Measurements from ENCODE around the gene IL19.

Gene IL19

DNA sequence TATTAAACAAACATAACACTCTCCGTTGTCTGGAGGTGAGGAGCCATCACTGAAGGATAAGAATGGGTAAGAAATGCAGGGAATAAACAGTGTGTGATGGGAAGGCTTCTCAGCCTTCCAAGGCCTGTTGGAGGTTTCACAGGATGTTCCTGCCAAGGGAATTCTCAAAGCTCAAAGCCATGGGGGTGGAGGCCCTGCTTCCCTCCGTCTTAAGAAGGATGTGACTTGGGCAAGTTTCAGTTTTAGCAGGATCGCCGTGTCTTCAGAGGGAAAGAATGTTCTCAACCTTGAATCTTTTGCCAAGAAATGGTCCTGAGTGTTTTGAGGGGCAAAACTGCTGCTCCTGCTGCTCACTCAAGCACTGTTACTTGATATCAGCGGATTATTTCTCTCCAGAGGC lies 53.2 kb downstream of the IL19 start:
- Mint-ChIP-seq H3K27ac (no peak overlapping the region), H3K36me3 (no peaks in the 10 kb centered on the region), H3K4me1 (peaks cover 26% of the 10 kb centered on the region), H3K27me3 (no peaks in the 10 kb centered on the region), H3K4me3 (no peak overlapping the region), H3K9me3 (no peaks in the 10 kb centered on the region)

GRCh38 chr1:206824331-206824730 lies 53.8 kb downstream of the IL19 start:
- no peaks in the 10 kb centered on the region for H3K27me3 Mint-ChIP-seq
- no peaks in the 10 kb centered on the region for H3K9me3 Mint-ChIP-seq
- H3K36me3 Mint-ChIP-seq = no peaks in the 10 kb centered on the region
- H3K4me3 Mint-ChIP-seq = no peak overlapping the region
- peaks cover 32% of the 10 kb centered on the region for H3K4me1 Mint-ChIP-seq
- no peak overlapping the region for H3K27ac Mint-ChIP-seq

- Mint-ChIP-seq H3K4me1 (peaks cover 48% of the 10 kb centered on the region), H3K27me3 (no peaks in the 10 kb centered on the region), H3K36me3 (no peaks in the 10 kb centered on the region)
These were observed 55.8 kb downstream of the IL19 start for GRCh38 chr1:206826394-206826793.

DNA sequence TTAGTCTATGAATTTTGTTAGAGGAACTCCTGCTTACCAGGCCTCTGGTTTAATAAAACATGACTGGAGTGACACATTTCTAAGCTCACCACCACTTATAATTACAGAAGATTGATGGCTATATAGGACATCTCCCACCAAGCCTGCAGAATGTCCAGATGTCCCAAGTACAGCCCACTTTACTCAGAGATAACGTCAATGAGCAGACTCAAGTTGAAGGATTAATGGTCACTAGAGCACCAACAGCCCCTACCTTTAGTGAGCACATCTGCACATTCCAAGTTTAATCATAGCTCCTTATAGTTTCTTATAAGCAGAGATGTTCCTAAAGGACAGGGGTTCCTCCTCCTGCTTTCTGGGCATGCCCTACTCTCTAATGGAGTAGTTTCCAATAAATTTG lies 57.5 kb downstream of the IL19 start:
- peaks cover 61% of the 10 kb centered on the region for H3K4me1 Mint-ChIP-seq

More at GRCh38 chr1:206826394-206826793, 55.8 kb downstream of the IL19 start:
- H3K27ac Mint-ChIP-seq = no peak overlapping the region
- no peaks in the 10 kb centered on the region for H3K9me3 Mint-ChIP-seq
- H3K4me3 Mint-ChIP-seq = no peak overlapping the region

GRCh38 chr1:206828765-206829164 lies 58.2 kb downstream of the IL19 start:
- H3K4me3 Mint-ChIP-seq = peak overlapping the region; percentile 67
- peaks cover 65% of the 10 kb centered on the region for H3K4me1 Mint-ChIP-seq
- peak overlapping the region; percentile 85 for H3K27ac Mint-ChIP-seq
- no peaks in the 10 kb centered on the region for H3K9me3 Mint-ChIP-seq
- H3K36me3 Mint-ChIP-seq = no peaks in the 10 kb centered on the region
- H3K27me3 Mint-ChIP-seq = no peaks in the 10 kb centered on the region

More for the DNA sequence above, 57.5 kb downstream of the IL19 start:
- H3K36me3 Mint-ChIP-seq = no peaks in the 10 kb centered on the region
- peak overlapping the region; percentile 13 for H3K27ac Mint-ChIP-seq
- H3K9me3 Mint-ChIP-seq = no peaks in the 10 kb centered on the region
- H3K4me3 Mint-ChIP-seq = no peak overlapping the region
- no peaks in the 10 kb centered on the region for H3K27me3 Mint-ChIP-seq

- Mint-ChIP-seq H3K4me1 (peaks cover 64% of the 10 kb centered on the region), H3K9me3 (no peaks in the 10 kb centered on the region), H3K4me3 (peak overlapping the region; percentile 67), H3K36me3 (no peaks in the 10 kb centered on the region), H3K27me3 (no peaks in the 10 kb centered on the region), H3K27ac (peak overlapping the region; percentile 85)
These were observed 58.7 kb downstream of the IL19 start for GRCh38 chr1:206829282-206829681.

DNA sequence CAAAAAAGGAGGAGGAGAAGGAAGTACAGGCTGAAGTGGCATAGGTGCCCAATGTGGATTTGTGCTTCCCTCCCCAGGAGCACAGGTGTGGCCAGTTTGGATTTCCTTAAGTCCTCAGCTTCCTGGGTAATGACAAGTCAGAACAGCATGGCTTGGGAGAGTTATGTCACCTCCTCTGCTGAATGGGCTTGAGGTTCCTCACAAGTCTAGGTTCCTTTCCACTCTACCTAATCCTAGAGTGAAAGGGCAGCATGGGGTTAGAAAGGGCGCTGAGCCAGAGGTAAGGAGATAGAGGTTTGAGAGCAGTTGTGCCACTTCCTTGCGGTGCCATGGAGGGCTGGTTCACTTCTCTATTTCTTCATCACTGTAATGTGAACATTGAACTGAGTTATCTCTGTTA lies 59.3 kb downstream of the IL19 start:
- H3K27ac Mint-ChIP-seq = peak overlapping the region; percentile 85
- peaks cover 60% of the 10 kb centered on the region for H3K4me1 Mint-ChIP-seq
- no peaks in the 10 kb centered on the region for H3K9me3 Mint-ChIP-seq
- no peak overlapping the region for H3K4me3 Mint-ChIP-seq
- H3K36me3 Mint-ChIP-seq = no peaks in the 10 kb centered on the region
- H3K27me3 Mint-ChIP-seq = no peaks in the 10 kb centered on the region

- Mint-ChIP-seq H3K4me1 (peaks cover 52% of the 10 kb centered on the region), H3K27ac (no peak overlapping the region), H3K4me3 (no peak overlapping the region)
These were observed 61.1 kb downstream of the IL19 start for GRCh38 chr1:206831650-206832049.

DNA sequence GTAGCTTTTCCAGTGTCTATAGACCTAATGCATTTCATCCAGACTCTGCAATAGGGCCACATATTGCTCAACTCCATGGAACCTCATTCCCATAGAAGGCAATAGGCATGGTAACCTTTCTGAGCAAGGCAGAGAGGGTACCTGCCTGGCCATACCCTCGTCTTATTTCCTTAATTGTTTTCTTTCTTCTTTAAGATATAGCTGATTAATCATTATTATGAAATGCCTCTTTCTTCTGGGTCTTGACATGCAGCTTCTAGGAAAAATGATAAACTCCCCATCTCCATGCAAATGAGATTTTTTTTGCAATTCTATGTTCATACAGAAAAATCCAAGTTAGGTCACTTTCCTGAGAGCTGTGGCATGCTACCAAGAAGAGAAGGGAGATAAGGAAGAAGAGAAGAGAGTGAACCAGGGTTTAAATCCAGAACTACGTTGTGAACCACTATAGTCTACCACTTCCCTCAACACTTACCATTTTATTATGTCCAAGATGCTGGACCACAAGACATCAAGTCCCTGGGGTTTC lies 61.8 kb downstream of the IL19 start:
- H3K4me3 Mint-ChIP-seq = no peak overlapping the region
- no peak overlapping the region for H3K27ac Mint-ChIP-seq

More at GRCh38 chr1:206831650-206832049, 61.1 kb downstream of the IL19 start:
- H3K36me3 Mint-ChIP-seq = no peaks in the 10 kb centered on the region
- no peaks in the 10 kb centered on the region for H3K27me3 Mint-ChIP-seq
- no peaks in the 10 kb centered on the region for H3K9me3 Mint-ChIP-seq

GRCh38 chr1:206833106-206833680 lies 62.6 kb downstream of the IL19 start:
- H3K27me3 Mint-ChIP-seq = no peaks in the 10 kb centered on the region
- no peaks in the 10 kb centered on the region for H3K36me3 Mint-ChIP-seq
- H3K4me3 Mint-ChIP-seq = no peak overlapping the region
- peaks cover 47% of the 10 kb centered on the region for H3K4me1 Mint-ChIP-seq
- H3K9me3 Mint-ChIP-seq = no peaks in the 10 kb centered on the region
- no peak overlapping the region for H3K27ac Mint-ChIP-seq

More for the DNA sequence above, 61.8 kb downstream of the IL19 start:
- H3K4me1 Mint-ChIP-seq = peaks cover 52% of the 10 kb centered on the region
- H3K36me3 Mint-ChIP-seq = no peaks in the 10 kb centered on the region
- H3K27me3 Mint-ChIP-seq = no peaks in the 10 kb centered on the region
- H3K9me3 Mint-ChIP-seq = no peaks in the 10 kb centered on the region

DNA sequence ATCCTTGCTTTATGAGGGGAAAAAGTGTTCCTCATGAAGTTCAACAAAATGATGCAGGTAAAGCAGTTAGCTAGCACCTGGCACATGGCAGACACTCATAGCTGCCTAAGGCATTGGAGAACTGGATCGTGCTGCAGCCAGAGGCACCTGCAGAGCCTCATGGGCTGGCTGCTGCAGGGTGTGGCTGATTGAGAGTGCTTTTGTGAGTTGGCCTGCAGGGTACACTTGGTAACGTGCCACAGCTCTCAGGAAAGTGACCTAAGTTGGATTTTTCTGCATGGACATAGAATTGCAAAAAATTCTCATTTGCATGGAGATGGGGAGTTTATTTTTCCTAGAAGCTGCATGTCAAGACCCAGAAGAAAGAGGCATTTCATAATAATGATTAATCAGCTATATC lies 63.2 kb downstream of the IL19 start:
- H3K27me3 Mint-ChIP-seq = no peaks in the 10 kb centered on the region
- H3K4me1 Mint-ChIP-seq = peaks cover 41% of the 10 kb centered on the region
- H3K27ac Mint-ChIP-seq = no peak overlapping the region
- H3K4me3 Mint-ChIP-seq = no peak overlapping the region
- H3K36me3 Mint-ChIP-seq = no peaks in the 10 kb centered on the region
- no peaks in the 10 kb centered on the region for H3K9me3 Mint-ChIP-seq

DNA sequence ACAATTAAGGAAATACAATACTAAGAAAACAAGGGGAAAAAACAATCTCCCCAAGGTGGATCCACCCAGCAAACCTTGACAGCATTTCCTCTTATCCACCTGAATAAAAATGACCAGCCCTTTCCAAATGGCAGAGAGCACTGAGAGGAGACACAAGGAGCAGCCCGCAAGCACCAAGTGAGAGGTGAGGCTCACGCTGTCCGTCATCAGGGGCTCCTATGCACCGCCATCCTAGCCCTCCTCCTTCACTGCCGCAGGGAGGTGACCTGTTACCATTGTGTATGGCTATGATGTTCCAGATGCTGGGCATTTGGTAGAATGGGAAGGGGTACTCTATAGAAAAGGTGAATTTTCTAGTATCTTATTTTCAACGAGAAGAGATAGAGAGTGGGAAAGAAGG lies 63.6 kb downstream of the IL19 start:
- no peak overlapping the region for H3K27ac Mint-ChIP-seq
- H3K27me3 Mint-ChIP-seq = no peaks in the 10 kb centered on the region
- H3K36me3 Mint-ChIP-seq = no peaks in the 10 kb centered on the region
- no peaks in the 10 kb centered on the region for H3K9me3 Mint-ChIP-seq
- peaks cover 37% of the 10 kb centered on the region for H3K4me1 Mint-ChIP-seq
- no peak overlapping the region for H3K4me3 Mint-ChIP-seq

- Mint-ChIP-seq H3K27me3 (no peaks in the 10 kb centered on the region), H3K4me1 (peaks cover 32% of the 10 kb centered on the region), H3K27ac (no peak overlapping the region), H3K36me3 (no peaks in the 10 kb centered on the region), H3K9me3 (no peaks in the 10 kb centered on the region), H3K4me3 (no peak overlapping the region)
These were observed 64.1 kb downstream of the IL19 start for GRCh38 chr1:206834711-206835110.

DNA sequence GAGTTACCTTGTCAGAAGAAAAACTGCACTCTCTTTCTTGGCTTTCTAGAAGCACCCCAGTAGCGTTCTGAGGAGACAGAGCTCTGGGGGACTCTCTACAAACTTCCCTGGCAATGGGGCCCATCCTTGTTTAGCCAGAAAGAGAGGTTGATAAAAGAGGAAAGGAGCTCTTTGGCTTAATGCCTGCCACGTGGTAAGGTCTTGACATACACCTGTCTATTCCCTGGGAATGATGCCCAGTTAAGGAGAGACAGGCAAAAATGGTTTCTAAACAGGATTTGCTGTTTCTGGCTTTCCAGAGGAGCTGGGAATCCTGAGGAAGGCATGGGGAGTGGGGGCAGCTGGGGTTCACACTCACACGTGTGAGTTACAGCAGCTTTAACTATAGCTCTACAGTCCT lies 64.6 kb downstream of the IL19 start:
- no peak overlapping the region for H3K27ac Mint-ChIP-seq
- H3K9me3 Mint-ChIP-seq = no peaks in the 10 kb centered on the region
- no peaks in the 10 kb centered on the region for H3K36me3 Mint-ChIP-seq
- peaks cover 27% of the 10 kb centered on the region for H3K4me1 Mint-ChIP-seq
- no peaks in the 10 kb centered on the region for H3K27me3 Mint-ChIP-seq
- H3K4me3 Mint-ChIP-seq = no peak overlapping the region

DNA sequence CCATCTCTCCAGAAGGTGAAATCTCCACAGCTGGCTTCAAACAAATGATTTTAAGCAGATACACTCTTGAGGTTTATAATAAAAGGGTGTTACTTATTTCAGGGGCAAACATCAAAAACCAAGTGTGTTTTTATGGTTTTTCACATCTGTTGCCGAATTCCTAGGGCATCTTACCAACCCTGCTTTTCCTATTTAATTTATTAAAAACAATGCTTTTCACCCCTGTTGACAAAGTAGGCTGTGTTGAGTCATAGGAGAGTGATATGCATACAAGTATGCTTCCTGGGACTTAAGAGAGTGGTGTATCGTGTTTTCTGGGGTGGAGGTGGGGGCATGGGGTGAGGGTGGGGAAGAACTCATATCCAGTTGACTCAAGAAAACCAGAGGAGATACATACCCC lies 65.5 kb downstream of the IL19 start:
- H3K9me3 Mint-ChIP-seq = no peaks in the 10 kb centered on the region
- H3K27ac Mint-ChIP-seq = no peak overlapping the region
- H3K4me3 Mint-ChIP-seq = no peak overlapping the region
- H3K27me3 Mint-ChIP-seq = no peaks in the 10 kb centered on the region
- H3K36me3 Mint-ChIP-seq = no peaks in the 10 kb centered on the region
- peaks cover 26% of the 10 kb centered on the region for H3K4me1 Mint-ChIP-seq

GRCh38 chr1:206839006-206839560 lies 68.5 kb downstream of the IL19 start:
- Mint-ChIP-seq H3K36me3 (no peaks in the 10 kb centered on the region), H3K9me3 (no peaks in the 10 kb centered on the region), H3K4me1 (peaks cover 4% of the 10 kb centered on the region), H3K4me3 (no peak overlapping the region), H3K27me3 (no peaks in the 10 kb centered on the region), H3K27ac (no peak overlapping the region)

GRCh38 chr1:206839857-206840256 lies 69.3 kb downstream of the IL19 start:
- no peak overlapping the region for H3K27ac Mint-ChIP-seq
- no peaks in the 10 kb centered on the region for H3K36me3 Mint-ChIP-seq
- H3K9me3 Mint-ChIP-seq = no peaks in the 10 kb centered on the region
- H3K27me3 Mint-ChIP-seq = no peaks in the 10 kb centered on the region
- H3K4me1 Mint-ChIP-seq = peaks cover 4% of the 10 kb centered on the region
- H3K4me3 Mint-ChIP-seq = no peak overlapping the region
